Mesothelial cell of epicardium (in vitro differentiated cells): ENCODE results near the gene IL4I1. TPM values are rescaled to one million over a fixed set of nuclear protein-coding genes. Genes with fewer than 3 reads are reported as not detected.
A peak's percentile ranks its signal among the peaks of the same experiment; 100 is the strongest.

Experiments used
- DNase-seq, 2 experiments: peaks; one replicate each; pipeline ENCODE4 v3.0.0; 2021; ENCODE audit warnings: low spot score in 2 of 2; ENCODE audit not compliant: unreplicated experiment in 2 of 2
- H3K27ac Mint-ChIP-seq: 2 replicates; pipeline ENCODE4 v1.8.0; 2021; ENCODE audit warnings: mixed read lengths
- H3K27me3 Mint-ChIP-seq: 2 replicates; pipeline ENCODE4 v1.8.0; 2021; ENCODE audit warnings: low read depth, mixed read lengths
- H3K36me3 Mint-ChIP-seq: 2 replicates; pipeline ENCODE4 v1.8.0; 2021; ENCODE audit warnings: mixed read lengths
- H3K4me1 Mint-ChIP-seq: 2 replicates; pipeline ENCODE4 v1.8.0; 2021; ENCODE audit warnings: mixed read lengths
- H3K4me3 Mint-ChIP-seq: 2 replicates; pipeline ENCODE4 v1.8.0; 2021; ENCODE audit warnings: mild to moderate bottlenecking, moderate library complexity, mixed read lengths
- H3K9me3 Mint-ChIP-seq: 2 replicates; pipeline ENCODE4 v1.8.0; 2021; ENCODE audit warnings: mixed read lengths
- total RNA-seq: library from RNA; stranded (reverse); gene quantifications from 3 replicates; pipeline ENCODE4 v1.2.1, GENCODE V29; 2021
- TF ChIP-seq, protein P1 (sequence below): fragments of 200-600 bp; sonication (generic); IDR thresholded peaks from one replicate; pipeline ENCODE4 v1.5.0; 2021; ENCODE audit warnings: antibody characterized with exemption; ENCODE audit not compliant: unreplicated experiment

IL4I1 gene
- total RNA-seq, 1 donor from 2014 or later: 1.7 TPM

- no peaks in the 10 kb centered on the region for H3K27me3 Mint-ChIP-seq
- peak; percentile 86 to 98 for DNase-seq
- peak overlapping the region; percentile 92 for H3K27ac Mint-ChIP-seq
- H3K4me3 Mint-ChIP-seq: no peak overlapping the region
- H3K4me1 Mint-ChIP-seq: peaks cover 39% of the 10 kb centered on the region
- H3K36me3 Mint-ChIP-seq: peaks cover 8% of the 10 kb centered on the region
- H3K9me3 Mint-ChIP-seq: no peaks in the 10 kb centered on the region
- TF ChIP-seq, protein P1, sequence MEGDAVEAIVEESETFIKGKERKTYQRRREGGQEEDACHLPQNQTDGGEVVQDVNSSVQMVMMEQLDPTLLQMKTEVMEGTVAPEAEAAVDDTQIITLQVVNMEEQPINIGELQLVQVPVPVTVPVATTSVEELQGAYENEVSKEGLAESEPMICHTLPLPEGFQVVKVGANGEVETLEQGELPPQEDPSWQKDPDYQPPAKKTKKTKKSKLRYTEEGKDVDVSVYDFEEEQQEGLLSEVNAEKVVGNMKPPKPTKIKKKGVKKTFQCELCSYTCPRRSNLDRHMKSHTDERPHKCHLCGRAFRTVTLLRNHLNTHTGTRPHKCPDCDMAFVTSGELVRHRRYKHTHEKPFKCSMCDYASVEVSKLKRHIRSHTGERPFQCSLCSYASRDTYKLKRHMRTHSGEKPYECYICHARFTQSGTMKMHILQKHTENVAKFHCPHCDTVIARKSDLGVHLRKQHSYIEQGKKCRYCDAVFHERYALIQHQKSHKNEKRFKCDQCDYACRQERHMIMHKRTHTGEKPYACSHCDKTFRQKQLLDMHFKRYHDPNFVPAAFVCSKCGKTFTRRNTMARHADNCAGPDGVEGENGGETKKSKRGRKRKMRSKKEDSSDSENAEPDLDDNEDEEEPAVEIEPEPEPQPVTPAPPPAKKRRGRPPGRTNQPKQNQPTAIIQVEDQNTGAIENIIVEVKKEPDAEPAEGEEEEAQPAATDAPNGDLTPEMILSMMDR: no peak
These were observed 27.0 kb downstream of the IL4I1 start for GRCh38 chr19:49869484-49870308.

DNA sequence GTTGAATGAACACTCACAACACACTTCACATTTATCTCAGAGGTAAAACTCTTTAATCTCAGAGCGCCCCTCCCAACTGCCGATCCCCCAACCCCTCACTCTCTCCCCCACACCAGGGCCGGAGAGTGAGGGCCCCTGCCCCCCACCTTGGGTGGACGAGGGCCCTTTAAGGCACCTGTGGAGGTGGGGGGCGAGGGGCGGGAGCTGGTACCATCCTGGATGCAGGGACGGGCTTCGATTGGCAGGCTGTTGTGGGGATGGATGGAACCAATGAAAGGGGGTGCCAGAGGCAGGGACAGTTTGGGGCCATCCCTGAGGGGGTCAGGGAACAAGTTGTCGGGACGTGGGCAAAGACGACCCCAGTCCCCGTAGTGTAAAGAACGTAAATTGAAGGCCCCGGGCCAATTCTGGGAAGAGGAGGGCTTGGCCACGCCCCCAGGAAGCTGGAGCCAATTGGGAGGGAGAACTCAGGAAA, 27.6 kb downstream of the IL4I1 start:
- H3K4me3 Mint-ChIP-seq: no peak overlapping the region
- peaks cover 39% of the 10 kb centered on the region for H3K4me1 Mint-ChIP-seq
- H3K9me3 Mint-ChIP-seq: no peaks in the 10 kb centered on the region
- TF ChIP-seq, protein P1: no peak
- DNase-seq: no peak
- H3K36me3 Mint-ChIP-seq: peaks cover 8% of the 10 kb centered on the region
- H3K27ac Mint-ChIP-seq: no peak overlapping the region
- H3K27me3 Mint-ChIP-seq: no peaks in the 10 kb centered on the region

- peaks cover 40% of the 10 kb centered on the region for H3K4me1 Mint-ChIP-seq
- peak within 1 kb of the TSS; percentile 80 for H3K27ac Mint-ChIP-seq
- peaks cover 13% of the 10 kb centered on the region for H3K36me3 Mint-ChIP-seq
- TF ChIP-seq, protein P1: no peak
- no peak within 1 kb of the TSS for H3K4me3 Mint-ChIP-seq
- no peaks in the 10 kb centered on the region for H3K9me3 Mint-ChIP-seq
- DNase-seq: peak; percentile 73 to 87
- H3K27me3 Mint-ChIP-seq: no peaks in the 10 kb centered on the region
These were observed 29.5 kb downstream of the IL4I1 start, which contains the start of gene PNKP for GRCh38 chr19:49866933-49867782. PNKP (minus strand) TSS chr19:49867576; CDS start chr19:49867204, 372 bp downstream.

DNA sequence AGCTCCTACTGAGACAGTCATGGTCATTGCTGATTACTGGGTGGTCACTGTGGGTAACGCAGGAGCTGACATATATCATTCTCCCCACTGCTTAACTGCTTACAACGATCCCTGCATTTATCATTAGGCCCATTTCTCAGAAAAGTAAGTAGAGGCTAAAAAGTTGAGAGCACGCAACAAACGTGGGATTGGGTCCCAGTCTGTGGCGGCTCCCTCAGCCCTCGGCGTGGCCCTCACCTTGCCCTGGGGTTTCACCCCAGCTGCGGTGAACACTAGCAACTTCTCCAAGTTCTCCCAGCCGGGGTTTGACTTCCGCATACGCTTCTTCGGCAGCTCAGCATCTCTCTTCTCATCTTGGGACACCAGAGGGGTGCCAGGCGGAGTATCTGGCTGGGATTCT, 31.8 kb downstream of the IL4I1 start:
- Mint-ChIP-seq H3K27me3 (no peaks in the 10 kb centered on the region), H3K27ac (peak overlapping the region; percentile 80), H3K4me3 (no peak overlapping the region), H3K9me3 (no peaks in the 10 kb centered on the region), H3K36me3 (peaks cover 12% of the 10 kb centered on the region), H3K4me1 (peaks cover 33% of the 10 kb centered on the region)
- DNase-seq: no peak
- TF ChIP-seq, protein P1: no peak

DNA sequence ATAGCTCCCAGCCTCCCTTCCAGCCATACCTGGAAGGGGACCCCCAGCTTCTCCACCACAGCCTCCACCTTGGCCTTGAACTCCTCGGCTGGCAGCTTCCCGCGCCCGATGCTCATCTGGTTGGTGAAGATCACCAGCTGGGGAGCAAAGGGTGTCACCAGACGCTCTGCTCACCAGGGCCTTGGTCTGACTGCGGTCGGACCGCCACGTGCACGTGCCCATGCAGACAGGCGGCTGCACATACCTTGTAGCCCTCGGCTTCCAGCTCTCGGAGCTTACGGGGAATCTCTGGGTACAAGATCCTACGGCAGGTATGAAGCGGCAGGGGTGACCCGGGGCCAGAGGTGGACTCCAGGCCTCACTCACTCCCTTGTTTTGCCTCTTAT, 32.8 kb downstream of the IL4I1 start:
- Mint-ChIP-seq H3K4me3 (no peak overlapping the region), H3K36me3 (peaks cover 12% of the 10 kb centered on the region), H3K27me3 (no peaks in the 10 kb centered on the region), H3K9me3 (no peaks in the 10 kb centered on the region), H3K27ac (no peak overlapping the region), H3K4me1 (peaks cover 33% of the 10 kb centered on the region)
- TF ChIP-seq, protein P1: no peak
- no peak for DNase-seq
